ENCODE results near the gene RSAD1.

GRCh38 chr17:50502301-50502990 is 23.8 kb downstream of the RSAD1 start:
- TF ChIP-seq CTCF (IDR thresholded peaks at IDR 0.05; ENCODE audit: borderline replicate concordance, extremely low read depth, low read length, poor library complexity, severe bottlenecking), result no peak
- TF ChIP-seq EZH2 (IDR thresholded peaks at IDR 0.05; ENCODE audit: borderline replicate concordance, low read depth, low read length, severe bottlenecking), result no peak
